NCI-H146 treated with DMSO at 0.1 percent for 48 hours (cell line): ENCODE measurements around the gene MIGA1.
"Not testable (repeated sequence)": the region's sequence is repeated elsewhere in the genome, so short reads cannot be mapped to it uniquely, and the experiment has no call there.

Experiments
- DNase-seq: peaks from one replicate; lab custom pipeline; 2025; ENCODE audit not compliant: unreplicated experiment; lab: John Stamatoyannopoulos, UW

The MIGA1 gene

GRCh38 chr1:77905603-77906002 lies 126.2 kb downstream of the MIGA1 start:
- no peak for DNase-seq

- DNase-seq, result no peak
These were observed 126.6 kb downstream of the MIGA1 start for GRCh38 chr1:77906019-77906545.

- DNase-seq, result no peak
These were observed 127.2 kb downstream of the MIGA1 start for GRCh38 chr1:77906624-77907023.

- DNase-seq, result no peak
These were observed 130.7 kb downstream of the MIGA1 start for GRCh38 chr1:77910116-77910515.

- DNase-seq, result not testable (repeated sequence)
These were observed 139.5 kb downstream of the MIGA1 start for GRCh38 chr1:77918918-77919317.

- DNase-seq, result no peak
These were observed 146.1 kb downstream of the MIGA1 start for GRCh38 chr1:77925518-77925917.

- no peak for DNase-seq
These were observed 146.5 kb downstream of the MIGA1 start for GRCh38 chr1:77925956-77926355.

- DNase-seq, result no peak
These were observed 147.3 kb downstream of the MIGA1 start for GRCh38 chr1:77926561-77927357.

GRCh38 chr1:77927414-77927813 lies 148.0 kb downstream of the MIGA1 start:
- DNase-seq, result no peak
